Thoracic aorta (tissue), 2 donors: Measurements from ENCODE around the gene ABLIM1. TPM values are rescaled to one million over a fixed set of nuclear protein-coding genes. Genes with fewer than 3 reads are reported as not detected.

Experiments
- ATAC-seq: fragments of 150-250 bp; one replicate; pipeline ENCODE4 v1.8.0; 2017; ENCODE audit warnings: low read depth; ENCODE audit not compliant: insufficient number of reproducible peaks, low FRiP score
- DNase-seq: peaks from one replicate; pipeline ENCODE4 v3.0.0-alpha.2; 2020; ENCODE audit warnings: low spot score
- H3K27ac ChIP-seq, 2 donors: fragments of 200-600 bp; sonication (generic); 1 replicate in 1 of 2; 2 replicates in 1 of 2; pipeline ENCODE4 v1.5.1; 2016; ENCODE audit warnings: mild to moderate bottlenecking in 2 of 2, moderate library complexity in 2 of 2
- H3K27me3 ChIP-seq: fragments of 200-600 bp; sonication (generic); replicated peaks from 2 replicates; pipeline ENCODE4 v1.6.0; 2016; ENCODE audit warnings: mild to moderate bottlenecking; ENCODE audit not compliant: insufficient read depth
- H3K36me3 ChIP-seq: fragments of 200-600 bp; sonication (generic); one replicate; pipeline ENCODE4 v1.5.1; 2016
- H3K4me1 ChIP-seq, 2 donors: fragments of 200-600 bp; sonication (generic); 1 replicate in 1 of 2; 2 replicates in 1 of 2; pipeline versions ENCODE4 v1.5.1 to v1.6.0; 2016; ENCODE audit warnings: low read depth in 2 of 2, mild to moderate bottlenecking in 1 of 2; ENCODE audit not compliant: control insufficient read depth in 1 of 2
- H3K4me3 ChIP-seq: fragments of 200-600 bp; sonication (generic); 2 replicates; pipeline ENCODE4 v1.5.1; 2016; ENCODE audit warnings: mild to moderate bottlenecking
- H3K9me3 ChIP-seq: fragments of 200-600 bp; sonication (generic); 2 replicates; pipeline ENCODE4 v1.5.1; 2016
- total RNA-seq, 2 donors: library from RNA; depleted of rRNA; stranded (reverse); fragments of >200 nt; gene quantifications; one replicate each; pipeline versions ENCODE4 v1.1.0 to v1.2.3, GENCODE V29; 2016
- TF ChIP-seq, protein P1 (sequence below): fragments of 200-600 bp; sonication (generic); IDR thresholded peaks from one replicate; pipeline ENCODE4 v1.5.1; 2019; ENCODE audit warnings: antibody characterized with exemption

Gene ABLIM1
- total RNA-seq, 2 donors from 2014 or later: 47.5 to 111 TPM

- ATAC-seq (no peak), DNase-seq (no peak)
- no peaks in the 10 kb centered on the region for H3K4me1 ChIP-seq
- H3K27me3 ChIP-seq: no peaks in the 10 kb centered on the region
- TF ChIP-seq, protein P1, sequence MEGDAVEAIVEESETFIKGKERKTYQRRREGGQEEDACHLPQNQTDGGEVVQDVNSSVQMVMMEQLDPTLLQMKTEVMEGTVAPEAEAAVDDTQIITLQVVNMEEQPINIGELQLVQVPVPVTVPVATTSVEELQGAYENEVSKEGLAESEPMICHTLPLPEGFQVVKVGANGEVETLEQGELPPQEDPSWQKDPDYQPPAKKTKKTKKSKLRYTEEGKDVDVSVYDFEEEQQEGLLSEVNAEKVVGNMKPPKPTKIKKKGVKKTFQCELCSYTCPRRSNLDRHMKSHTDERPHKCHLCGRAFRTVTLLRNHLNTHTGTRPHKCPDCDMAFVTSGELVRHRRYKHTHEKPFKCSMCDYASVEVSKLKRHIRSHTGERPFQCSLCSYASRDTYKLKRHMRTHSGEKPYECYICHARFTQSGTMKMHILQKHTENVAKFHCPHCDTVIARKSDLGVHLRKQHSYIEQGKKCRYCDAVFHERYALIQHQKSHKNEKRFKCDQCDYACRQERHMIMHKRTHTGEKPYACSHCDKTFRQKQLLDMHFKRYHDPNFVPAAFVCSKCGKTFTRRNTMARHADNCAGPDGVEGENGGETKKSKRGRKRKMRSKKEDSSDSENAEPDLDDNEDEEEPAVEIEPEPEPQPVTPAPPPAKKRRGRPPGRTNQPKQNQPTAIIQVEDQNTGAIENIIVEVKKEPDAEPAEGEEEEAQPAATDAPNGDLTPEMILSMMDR: no peak
- no peak overlapping the region for H3K4me3 ChIP-seq
- H3K36me3 ChIP-seq: no peaks in the 10 kb centered on the region
- no peak overlapping the region for H3K27ac ChIP-seq
- H3K9me3 ChIP-seq: no peaks in the 10 kb centered on the region
These were observed 187.7 kb downstream of the ABLIM1 start for GRCh38 chr10:114470361-114470760.

GRCh38 chr10:114458955-114459354 is 199.1 kb downstream of the ABLIM1 start:
- no peak for DNase-seq

DNA sequence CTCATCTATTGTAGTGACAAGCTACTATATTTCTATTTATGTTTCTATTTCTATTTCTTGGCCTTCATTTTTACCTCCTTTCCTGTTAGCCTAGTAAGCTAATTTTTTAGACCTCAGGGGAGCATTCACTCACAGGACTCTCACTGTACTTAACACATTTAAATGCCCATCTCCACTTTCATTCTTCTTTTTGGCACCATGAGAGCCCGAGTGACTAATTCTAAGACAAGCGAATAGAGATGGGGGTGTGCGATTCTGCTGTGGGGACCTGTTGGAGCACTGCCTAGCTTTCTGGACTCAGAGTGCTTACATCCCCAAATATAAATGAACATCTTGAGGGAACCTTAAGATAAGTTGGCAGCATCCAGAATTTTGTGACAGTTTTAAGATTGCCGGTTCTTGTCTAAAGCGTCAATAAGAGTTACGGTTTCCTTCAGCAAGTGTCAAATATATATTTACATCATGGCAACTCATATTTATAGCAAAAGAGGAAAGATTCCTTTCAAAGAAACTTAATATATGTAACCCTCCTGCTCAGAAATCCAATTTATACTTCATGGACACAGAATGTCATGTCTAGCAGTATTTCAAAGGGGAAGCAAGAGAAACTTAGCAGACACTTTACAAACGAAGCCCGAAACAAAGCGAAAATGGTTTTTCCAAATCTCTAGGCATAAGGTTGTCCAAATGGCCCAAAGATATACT is 199.7 kb downstream of the ABLIM1 start:
- DNase-seq (no peak), ATAC-seq (no peak)
- TF ChIP-seq, protein P1: no peak
- Histone ChIP-seq H3K27me3 (no peaks in the 10 kb centered on the region), H3K4me3 (no peak overlapping the region), H3K9me3 (no peaks in the 10 kb centered on the region), H3K36me3 (no peaks in the 10 kb centered on the region), H3K27ac (no peak overlapping the region), H3K4me1 (no peaks in the 10 kb centered on the region)

More at GRCh38 chr10:114458955-114459354, 199.1 kb downstream of the ABLIM1 start:
- Histone ChIP-seq H3K4me1 (no peaks in the 10 kb centered on the region), H3K27ac (no peak overlapping the region), H3K27me3 (no peaks in the 10 kb centered on the region), H3K36me3 (no peaks in the 10 kb centered on the region), H3K4me3 (no peak overlapping the region), H3K9me3 (no peaks in the 10 kb centered on the region)
- ATAC-seq: no peak
- TF ChIP-seq, protein P1: no peak

DNA sequence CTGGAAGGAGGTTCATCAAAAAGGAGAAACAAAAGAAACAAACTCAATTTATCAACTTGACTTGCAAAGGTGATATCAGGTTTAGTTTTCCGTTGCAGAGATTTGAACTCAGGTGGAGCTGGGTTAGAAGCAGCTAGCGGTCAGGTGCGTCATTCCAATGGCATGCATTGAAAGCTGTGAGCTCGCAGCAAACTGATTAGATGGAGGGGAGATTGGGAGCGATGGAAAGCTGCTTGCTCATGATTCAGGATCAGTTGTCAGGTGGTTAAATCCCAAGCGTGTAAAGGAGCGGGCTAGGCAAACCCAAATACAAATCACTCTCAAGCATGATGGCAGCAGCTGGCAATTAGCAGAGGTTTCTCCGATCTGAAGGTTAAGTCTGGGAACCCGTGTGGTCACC is 204.5 kb downstream of the ABLIM1 start:
- H3K9me3 ChIP-seq: no peaks in the 10 kb centered on the region
- H3K4me3 ChIP-seq: no peak overlapping the region
- DNase-seq (no peak), ATAC-seq (no peak)
- TF ChIP-seq, protein P1: no peak
- H3K4me1 ChIP-seq: peaks cover 4 to 7% of the 10 kb centered on the region in 2 donors
- no peaks in the 10 kb centered on the region for H3K36me3 ChIP-seq
- no peak overlapping the region for H3K27ac ChIP-seq
- no peaks in the 10 kb centered on the region for H3K27me3 ChIP-seq

GRCh38 chr10:114448897-114449296 is 209.2 kb downstream of the ABLIM1 start:
- no peaks in the 10 kb centered on the region for H3K36me3 ChIP-seq
- ATAC-seq (no peak), DNase-seq (no peak)
- no peaks in the 10 kb centered on the region for H3K9me3 ChIP-seq
- H3K27me3 ChIP-seq: no peaks in the 10 kb centered on the region
- no peak overlapping the region for H3K27ac ChIP-seq
- TF ChIP-seq, protein P1: no peak
- H3K4me1 ChIP-seq: peaks cover 4 to 7% of the 10 kb centered on the region in 2 donors
- H3K4me3 ChIP-seq: no peak overlapping the region
